Measurements from ENCODE around the gene SRBD1.

SRBD1 gene

GRCh38 chr2:45494978-45495293 lies 116.1 kb downstream of the SRBD1 start:
- H3K4me3 ChIP-seq (ENCODE audit: low read length) = no peak overlapping the region
- H3K36me3 ChIP-seq (ENCODE audit: control insufficient read depth, insufficient read depth, low read length, severe bottlenecking) = no peaks in the 10 kb centered on the region
- DNase-seq (ENCODE audit: low read depth) = no peak
- H3K4me1 ChIP-seq (ENCODE audit: control insufficient read depth, insufficient read depth, low read length) = peaks cover 5% of the 10 kb centered on the region
- H3K9me3 ChIP-seq (ENCODE audit: control insufficient read depth, low read length) = no peaks in the 10 kb centered on the region
- no peak overlapping the region for H3K9ac ChIP-seq (ENCODE audit: low read length)
- H3K27me3 ChIP-seq (replicated peaks; ENCODE audit: control insufficient read depth, insufficient read depth, low read length) = no peaks in the 10 kb centered on the region

- no peak overlapping the region for H3K4me3 ChIP-seq (ENCODE audit: low read length)
- H3K27me3 ChIP-seq (replicated peaks; ENCODE audit: control insufficient read depth, insufficient read depth, low read length) = no peaks in the 10 kb centered on the region
- DNase-seq (ENCODE audit: low read depth) = peak; percentile 93
- H3K9ac ChIP-seq (ENCODE audit: low read length) = no peak overlapping the region
- H3K36me3 ChIP-seq (ENCODE audit: control insufficient read depth, insufficient read depth, low read length, severe bottlenecking) = no peaks in the 10 kb centered on the region
- no peaks in the 10 kb centered on the region for H3K9me3 ChIP-seq (ENCODE audit: control insufficient read depth, low read length)
- H3K4me1 ChIP-seq (ENCODE audit: control insufficient read depth, insufficient read depth, low read length) = peaks cover 5% of the 10 kb centered on the region
Measured at GRCh38 chr2:45494275-45494977, 116.6 kb downstream of the SRBD1 start.

DNA sequence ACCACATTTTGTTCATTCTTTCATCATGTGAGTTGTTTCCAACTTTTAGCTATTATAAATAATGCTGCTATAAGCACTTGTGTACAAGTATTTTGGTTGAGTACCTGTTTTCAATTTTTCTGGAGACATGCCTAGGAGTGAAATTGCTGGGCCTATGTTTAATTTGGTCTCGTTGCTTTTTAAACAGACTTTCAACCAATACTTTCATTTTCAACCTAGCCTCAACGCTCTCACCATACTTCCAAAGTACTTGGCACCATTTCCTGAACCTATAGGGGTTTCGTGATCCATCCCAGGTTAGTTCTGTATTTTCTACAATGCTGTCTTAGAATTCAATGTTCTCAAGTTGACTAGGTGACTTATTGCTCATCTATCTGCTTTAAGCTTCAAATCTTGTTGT lies 126.1 kb downstream of the SRBD1 start:
- Histone ChIP-seq H3K4me3 (ENCODE audit: low read length) (no peak overlapping the region), H3K9ac (ENCODE audit: low read length) (no peak overlapping the region), H3K27me3 (replicated peaks; ENCODE audit: control insufficient read depth, insufficient read depth, low read length) (no peaks in the 10 kb centered on the region), H3K4me1 (ENCODE audit: control insufficient read depth, insufficient read depth, low read length) (no peaks in the 10 kb centered on the region), H3K9me3 (ENCODE audit: control insufficient read depth, low read length) (no peaks in the 10 kb centered on the region), H3K36me3 (ENCODE audit: control insufficient read depth, insufficient read depth, low read length, severe bottlenecking) (no peaks in the 10 kb centered on the region)
- no peak for DNase-seq (ENCODE audit: low read depth)

- Histone ChIP-seq H3K4me3 (ENCODE audit: low read length) (no peak overlapping the region), H3K9me3 (ENCODE audit: control insufficient read depth, low read length) (no peaks in the 10 kb centered on the region), H3K27me3 (replicated peaks; ENCODE audit: control insufficient read depth, insufficient read depth, low read length) (no peaks in the 10 kb centered on the region), H3K4me1 (ENCODE audit: control insufficient read depth, insufficient read depth, low read length) (no peaks in the 10 kb centered on the region), H3K36me3 (ENCODE audit: control insufficient read depth, insufficient read depth, low read length, severe bottlenecking) (no peaks in the 10 kb centered on the region), H3K9ac (ENCODE audit: low read length) (no peak overlapping the region)
- peak; percentile 15 for DNase-seq (ENCODE audit: low read depth)
Measured at GRCh38 chr2:45483997-45484396, 127.1 kb downstream of the SRBD1 start.

DNA sequence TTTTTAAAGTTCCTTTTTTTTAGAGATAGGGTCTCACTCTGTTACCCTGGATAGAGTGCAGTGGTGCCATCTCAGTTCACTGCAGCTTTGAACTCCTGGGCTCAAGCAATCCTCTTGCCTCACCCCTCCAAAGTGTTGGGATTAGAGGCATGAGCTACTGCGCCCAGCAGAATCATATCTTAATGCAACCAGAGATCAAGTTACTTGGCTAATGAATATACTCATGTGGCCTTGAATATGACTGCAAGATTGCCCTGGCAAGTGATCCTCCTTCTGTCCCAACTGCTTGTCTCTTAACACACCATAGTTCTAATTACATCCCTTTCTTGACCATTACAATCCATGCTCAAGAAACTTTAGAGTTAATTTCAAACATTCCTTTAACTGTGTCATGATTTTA lies 133.5 kb downstream of the SRBD1 start:
- H3K4me3 ChIP-seq (ENCODE audit: low read length) = no peak overlapping the region
- DNase-seq (ENCODE audit: low read depth) = no peak
- no peaks in the 10 kb centered on the region for H3K27me3 ChIP-seq (replicated peaks; ENCODE audit: control insufficient read depth, insufficient read depth, low read length)
- no peak overlapping the region for H3K9ac ChIP-seq (ENCODE audit: low read length)
- H3K4me1 ChIP-seq (ENCODE audit: control insufficient read depth, insufficient read depth, low read length) = no peaks in the 10 kb centered on the region
- no peaks in the 10 kb centered on the region for H3K9me3 ChIP-seq (ENCODE audit: control insufficient read depth, low read length)
- H3K36me3 ChIP-seq (ENCODE audit: control insufficient read depth, insufficient read depth, low read length, severe bottlenecking) = no peaks in the 10 kb centered on the region

- no peaks in the 10 kb centered on the region for H3K27me3 ChIP-seq (replicated peaks; ENCODE audit: control insufficient read depth, insufficient read depth, low read length)
- no peaks in the 10 kb centered on the region for H3K9me3 ChIP-seq (ENCODE audit: control insufficient read depth, low read length)
- H3K4me1 ChIP-seq (ENCODE audit: control insufficient read depth, insufficient read depth, low read length) = peaks cover 23% of the 10 kb centered on the region
- H3K36me3 ChIP-seq (ENCODE audit: control insufficient read depth, insufficient read depth, low read length, severe bottlenecking) = no peaks in the 10 kb centered on the region
- H3K4me3 ChIP-seq (ENCODE audit: low read length) = no peak overlapping the region
- H3K9ac ChIP-seq (ENCODE audit: low read length) = no peak overlapping the region
- peak; percentile 34 for DNase-seq (ENCODE audit: low read depth)
Measured at GRCh38 chr2:45470531-45470930, 140.5 kb downstream of the SRBD1 start.

- DNase-seq (ENCODE audit: low read depth) = peak; percentile 71
- Histone ChIP-seq H3K9me3 (ENCODE audit: control insufficient read depth, low read length) (no peaks in the 10 kb centered on the region), H3K27me3 (replicated peaks; ENCODE audit: control insufficient read depth, insufficient read depth, low read length) (no peaks in the 10 kb centered on the region), H3K4me1 (ENCODE audit: control insufficient read depth, insufficient read depth, low read length) (peaks cover 23% of the 10 kb centered on the region), H3K9ac (ENCODE audit: low read length) (no peak overlapping the region), H3K36me3 (ENCODE audit: control insufficient read depth, insufficient read depth, low read length, severe bottlenecking) (no peaks in the 10 kb centered on the region), H3K4me3 (ENCODE audit: low read length) (no peak overlapping the region)
Measured at GRCh38 chr2:45469314-45470099, 141.6 kb downstream of the SRBD1 start.

DNA sequence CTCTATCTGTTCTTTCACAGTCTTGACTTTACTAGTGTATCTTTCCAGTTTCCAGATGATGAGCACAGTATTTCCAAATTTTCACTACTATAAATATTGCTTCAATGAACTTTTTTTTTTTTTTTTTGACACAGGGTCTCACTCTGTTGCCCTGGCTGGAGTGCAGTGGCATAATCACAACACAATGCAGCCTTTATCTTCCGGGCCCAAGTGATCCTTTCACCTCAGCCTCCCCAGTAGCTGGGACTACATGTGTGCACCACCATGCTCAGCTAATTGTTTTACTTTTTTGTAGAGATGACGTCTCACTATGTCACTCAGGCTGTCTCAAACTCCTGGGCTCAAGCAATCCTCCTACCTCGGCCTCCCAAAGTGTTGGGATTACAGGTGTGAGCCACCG lies 142.8 kb downstream of the SRBD1 start:
- H3K9ac ChIP-seq (ENCODE audit: low read length) = no peak overlapping the region
- no peaks in the 10 kb centered on the region for H3K36me3 ChIP-seq (ENCODE audit: control insufficient read depth, insufficient read depth, low read length, severe bottlenecking)
- no peak overlapping the region for H3K4me3 ChIP-seq (ENCODE audit: low read length)
- H3K27me3 ChIP-seq (replicated peaks; ENCODE audit: control insufficient read depth, insufficient read depth, low read length) = no peaks in the 10 kb centered on the region
- DNase-seq (ENCODE audit: low read depth) = no peak
- H3K4me1 ChIP-seq (ENCODE audit: control insufficient read depth, insufficient read depth, low read length) = peaks cover 23% of the 10 kb centered on the region
- no peaks in the 10 kb centered on the region for H3K9me3 ChIP-seq (ENCODE audit: control insufficient read depth, low read length)

DNA sequence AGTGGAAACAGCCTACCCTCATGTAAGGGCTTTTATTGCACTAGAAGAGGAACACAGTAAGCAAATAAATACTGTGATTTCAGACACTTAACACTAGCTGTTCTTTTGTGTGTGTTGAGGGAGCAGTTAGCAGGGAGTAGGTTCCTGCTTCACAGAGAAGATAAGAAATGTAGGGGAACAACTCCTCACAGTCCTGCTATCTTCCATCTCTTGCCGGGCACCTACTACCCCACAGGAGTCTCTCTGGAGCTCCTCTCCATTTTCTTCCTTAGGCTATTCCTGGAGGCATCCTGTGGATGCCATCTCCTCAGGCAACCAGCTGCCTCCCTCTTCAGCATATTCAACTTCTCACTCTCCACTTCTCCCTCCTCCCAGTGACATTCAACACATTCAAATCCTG lies 145.0 kb downstream of the SRBD1 start:
- H3K36me3 ChIP-seq (ENCODE audit: control insufficient read depth, insufficient read depth, low read length, severe bottlenecking) = no peaks in the 10 kb centered on the region
- DNase-seq (ENCODE audit: low read depth) = no peak
- peaks cover 23% of the 10 kb centered on the region for H3K4me1 ChIP-seq (ENCODE audit: control insufficient read depth, insufficient read depth, low read length)
- H3K9me3 ChIP-seq (ENCODE audit: control insufficient read depth, low read length) = no peaks in the 10 kb centered on the region
- H3K4me3 ChIP-seq (ENCODE audit: low read length) = no peak overlapping the region
- no peak overlapping the region for H3K9ac ChIP-seq (ENCODE audit: low read length)
- no peaks in the 10 kb centered on the region for H3K27me3 ChIP-seq (replicated peaks; ENCODE audit: control insufficient read depth, insufficient read depth, low read length)

- H3K36me3 ChIP-seq (ENCODE audit: control insufficient read depth, insufficient read depth, low read length, severe bottlenecking) = no peaks in the 10 kb centered on the region
- H3K27me3 ChIP-seq (replicated peaks; ENCODE audit: control insufficient read depth, insufficient read depth, low read length) = no peaks in the 10 kb centered on the region
- H3K4me1 ChIP-seq (ENCODE audit: control insufficient read depth, insufficient read depth, low read length) = peaks cover 7% of the 10 kb centered on the region
- no peak overlapping the region for H3K9ac ChIP-seq (ENCODE audit: low read length)
- H3K9me3 ChIP-seq (ENCODE audit: control insufficient read depth, low read length) = no peaks in the 10 kb centered on the region
- no peak overlapping the region for H3K4me3 ChIP-seq (ENCODE audit: low read length)
- no peak for DNase-seq (ENCODE audit: low read depth)
Measured at GRCh38 chr2:45460825-45461224, 150.2 kb downstream of the SRBD1 start.

GRCh38 chr2:45459860-45460259 lies 151.2 kb downstream of the SRBD1 start:
- no peaks in the 10 kb centered on the region for H3K9me3 ChIP-seq (ENCODE audit: control insufficient read depth, low read length)
- no peaks in the 10 kb centered on the region for H3K36me3 ChIP-seq (ENCODE audit: control insufficient read depth, insufficient read depth, low read length, severe bottlenecking)
- H3K4me3 ChIP-seq (ENCODE audit: low read length) = no peak overlapping the region
- no peak for DNase-seq (ENCODE audit: low read depth)
- H3K4me1 ChIP-seq (ENCODE audit: control insufficient read depth, insufficient read depth, low read length) = peaks cover 7% of the 10 kb centered on the region
- no peak overlapping the region for H3K9ac ChIP-seq (ENCODE audit: low read length)
- H3K27me3 ChIP-seq (replicated peaks; ENCODE audit: control insufficient read depth, insufficient read depth, low read length) = no peaks in the 10 kb centered on the region

Data from adipocyte (in vitro differentiated cells).